Effector memory CD4-positive, alpha-beta T cell (primary cell): ENCODE data around the gene HMGCL.
"Not testable (repeated sequence)": the region's sequence is repeated elsewhere in the genome, so short reads cannot be mapped to it uniquely, and the experiment has no call there.

ENCODE experiments used
- DNase-seq, 3 donors: peaks; one replicate each; pipeline ENCODE4 v3.0.0-alpha.2; 2020
- H3K27ac ChIP-seq: 2 replicates; pipeline ENCODE4 v1.7.0; 2013; ENCODE audit warnings: mild to moderate bottlenecking, low read length, moderate library complexity; ENCODE audit not compliant: insufficient read depth, poor library complexity, severe bottlenecking
- H3K27me3 ChIP-seq: replicated peaks from 2 replicates; pipeline ENCODE4 v1.7.0; 2013; ENCODE audit warnings: mild to moderate bottlenecking, low read length; ENCODE audit not compliant: insufficient read depth, control insufficient read depth, poor library complexity, severe bottlenecking
- H3K36me3 ChIP-seq: 2 replicates; pipeline ENCODE4 v1.7.0; 2013; ENCODE audit warnings: mild to moderate bottlenecking, low read length, moderate library complexity; ENCODE audit not compliant: control insufficient read depth, insufficient read depth
- H3K4me1 ChIP-seq: 2 replicates; pipeline ENCODE4 v1.7.0; 2013; ENCODE audit warnings: low read length, mild to moderate bottlenecking; ENCODE audit not compliant: control insufficient read depth, insufficient read depth, poor library complexity, severe bottlenecking
- H3K4me3 ChIP-seq: 2 replicates; pipeline ENCODE4 v1.7.0; 2013; ENCODE audit warnings: low read length, low read depth, mild to moderate bottlenecking; ENCODE audit not compliant: insufficient read depth, poor library complexity, severe bottlenecking
- H3K9me3 ChIP-seq: 2 replicates; pipeline ENCODE4 v1.7.0; 2013; ENCODE audit warnings: mild to moderate bottlenecking, low read length, moderate library complexity; ENCODE audit not compliant: control insufficient read depth

HMGCL gene

DNA sequence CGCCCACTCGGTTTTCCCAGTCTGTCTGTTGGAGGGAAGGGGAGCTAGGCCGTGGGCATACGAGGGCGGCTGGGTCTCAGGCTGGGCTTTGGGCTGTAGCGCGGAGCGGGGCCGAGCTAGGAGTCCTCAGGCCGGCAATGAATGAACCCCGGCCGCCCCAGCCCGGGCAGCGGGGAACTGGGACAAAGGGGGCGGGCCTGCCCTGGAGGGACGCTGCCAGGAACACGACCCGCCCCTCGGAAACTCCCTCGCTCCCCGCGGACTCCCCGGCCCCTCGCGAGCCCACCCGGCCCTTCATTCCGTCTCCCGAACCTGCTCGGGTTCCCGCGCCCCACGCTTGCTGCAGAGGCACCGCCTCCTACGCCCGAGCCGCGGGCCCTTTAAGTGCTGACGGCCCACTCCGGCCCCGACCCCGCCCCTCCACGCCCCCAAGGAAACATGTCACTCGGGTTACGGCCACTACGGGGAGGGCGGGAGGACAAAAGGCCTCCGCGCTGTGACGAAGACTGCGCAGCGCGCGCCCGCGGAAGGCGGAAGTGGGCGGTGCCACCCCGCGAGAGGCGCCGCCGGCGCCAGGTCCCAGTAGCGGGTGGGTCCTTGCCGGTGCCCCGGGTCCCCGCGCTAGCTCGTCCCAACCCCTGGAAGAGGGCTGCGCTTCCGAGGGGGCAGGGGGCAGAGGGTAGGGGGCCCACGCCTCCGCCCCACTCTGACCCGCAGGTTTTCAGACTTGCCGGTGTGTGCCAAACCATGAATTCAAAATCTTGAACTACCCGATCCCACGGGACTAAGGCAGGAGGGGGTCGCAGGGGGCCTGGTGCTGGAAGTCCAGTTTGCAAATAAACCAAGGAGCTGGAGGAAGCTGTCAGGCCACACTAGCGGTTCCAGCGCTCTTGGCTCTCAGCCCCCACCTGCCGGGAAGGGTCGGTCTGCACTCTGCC is 24.6 kb downstream of the HMGCL start, which contains the start of gene GALE:
Gene GALE (minus strand): TSS at position 355 of the 938 bp plus-strand sequence. CDS start 1,747 bp downstream, outside the sequence.
- peaks cover 20% of the 10 kb centered on the region for H3K4me1 ChIP-seq
- peak within 1 kb of the TSS; percentile 92 for H3K4me3 ChIP-seq
- peak within 1 kb of the TSS; percentile 84 for H3K27ac ChIP-seq
- H3K36me3 ChIP-seq, result peaks cover 8% of the 10 kb centered on the region
- DNase-seq, result peak; percentile 95
- no peaks in the 10 kb centered on the region for H3K27me3 ChIP-seq
- no peaks in the 10 kb centered on the region for H3K9me3 ChIP-seq

DNA sequence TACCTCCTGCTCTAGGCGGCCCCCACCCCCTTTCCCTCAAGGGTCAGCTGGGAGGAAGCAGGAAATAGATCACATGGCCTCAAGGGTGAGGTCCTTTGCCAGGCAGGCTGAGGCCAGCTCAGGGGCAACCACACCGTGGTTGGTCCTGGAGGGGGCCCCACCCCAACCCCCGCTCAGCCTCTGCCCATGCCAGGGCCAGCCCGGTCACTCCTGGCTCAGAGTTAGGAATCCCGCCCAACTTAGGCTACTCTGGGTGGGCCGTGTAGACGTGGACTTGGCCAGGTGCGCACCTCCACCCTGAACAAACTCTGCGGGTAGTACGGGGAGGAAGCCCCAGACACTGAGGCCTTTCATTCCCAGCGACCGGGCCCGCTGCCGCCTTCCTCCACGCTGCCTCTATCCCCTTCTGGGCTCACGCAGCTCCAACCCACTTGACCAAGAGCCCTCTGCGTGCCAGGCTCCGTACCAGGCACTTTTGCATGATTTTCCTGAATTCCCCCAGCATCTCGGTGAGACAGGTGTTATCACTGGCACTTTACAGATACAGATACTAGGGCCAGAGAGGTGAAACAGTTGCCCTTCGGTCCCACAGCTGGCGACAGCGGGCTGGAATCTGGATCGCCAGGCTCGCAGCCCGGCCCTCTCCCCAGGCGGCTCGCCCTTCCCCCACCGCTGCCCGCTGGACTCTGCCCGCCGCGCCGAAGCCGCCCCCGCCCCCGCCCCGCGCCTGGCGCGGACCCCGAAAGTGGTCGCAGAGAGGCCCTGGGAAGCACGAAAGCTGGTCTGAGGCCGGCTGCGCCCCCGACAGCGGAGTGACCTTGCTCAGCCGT is 25.4 kb downstream of the HMGCL start:
- Histone ChIP-seq H3K36me3 (peaks cover 12% of the 10 kb centered on the region), H3K4me3 (peak overlapping the region; percentile 92), H3K27ac (peak overlapping the region; percentile 84), H3K27me3 (no peaks in the 10 kb centered on the region), H3K9me3 (no peaks in the 10 kb centered on the region), H3K4me1 (peaks cover 20% of the 10 kb centered on the region)
- no peak for DNase-seq

DNA sequence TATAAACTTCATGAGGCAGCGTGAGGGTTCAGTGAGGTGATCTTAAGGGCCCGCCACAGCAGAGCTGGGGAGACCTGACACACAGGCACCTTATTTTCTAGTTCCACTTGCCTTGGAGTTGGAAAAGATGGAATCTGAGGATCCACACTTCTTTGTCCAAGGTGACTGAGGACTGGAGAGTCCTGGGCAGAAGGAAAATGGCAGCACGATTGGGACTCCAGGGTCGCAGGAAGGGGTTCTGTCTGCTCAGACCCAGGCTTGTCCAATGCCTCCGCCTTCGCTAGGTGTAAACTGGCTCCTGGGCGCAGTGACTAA is 26.0 kb downstream of the HMGCL start:
- H3K4me3 ChIP-seq, result peak overlapping the region; percentile 92
- H3K36me3 ChIP-seq, result peaks cover 15% of the 10 kb centered on the region
- peak overlapping the region; percentile 84 for H3K27ac ChIP-seq

DNA sequence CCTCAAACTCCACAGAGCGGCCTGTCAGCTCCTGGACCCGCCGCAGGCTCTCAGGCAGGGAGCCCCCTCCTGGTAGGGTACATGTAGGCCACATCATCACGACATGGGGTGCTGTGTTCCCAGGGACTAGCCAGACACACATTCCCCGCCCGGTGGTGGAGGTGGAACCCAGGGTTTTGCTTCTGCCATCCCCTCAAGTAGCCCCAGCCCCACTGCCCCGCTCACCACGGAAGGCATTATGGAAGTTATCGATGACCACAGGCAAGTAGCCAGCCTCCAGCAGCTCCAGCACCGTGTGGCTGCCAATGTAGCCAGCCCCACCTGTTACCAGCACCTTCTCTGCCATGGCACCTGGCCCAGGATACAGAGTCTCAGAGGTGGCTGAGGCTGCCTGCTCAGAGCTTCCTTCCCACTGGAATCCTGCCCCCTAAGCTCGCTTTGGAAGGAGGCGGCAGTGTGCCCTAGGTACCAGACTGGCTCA is 26.5 kb downstream of the HMGCL start:
- peaks cover 20% of the 10 kb centered on the region for H3K4me1 ChIP-seq
- DNase-seq, result no peak
- peaks cover 17% of the 10 kb centered on the region for H3K36me3 ChIP-seq
- H3K27ac ChIP-seq, result no peak overlapping the region
- H3K9me3 ChIP-seq, result no peaks in the 10 kb centered on the region
- H3K4me3 ChIP-seq, result no peak overlapping the region
- no peaks in the 10 kb centered on the region for H3K27me3 ChIP-seq

More for the DNA sequence above, 26.0 kb downstream of the HMGCL start:
- Histone ChIP-seq H3K27me3 (no peaks in the 10 kb centered on the region), H3K4me1 (peaks cover 20% of the 10 kb centered on the region), H3K9me3 (no peaks in the 10 kb centered on the region)
- DNase-seq, result no peak

DNA sequence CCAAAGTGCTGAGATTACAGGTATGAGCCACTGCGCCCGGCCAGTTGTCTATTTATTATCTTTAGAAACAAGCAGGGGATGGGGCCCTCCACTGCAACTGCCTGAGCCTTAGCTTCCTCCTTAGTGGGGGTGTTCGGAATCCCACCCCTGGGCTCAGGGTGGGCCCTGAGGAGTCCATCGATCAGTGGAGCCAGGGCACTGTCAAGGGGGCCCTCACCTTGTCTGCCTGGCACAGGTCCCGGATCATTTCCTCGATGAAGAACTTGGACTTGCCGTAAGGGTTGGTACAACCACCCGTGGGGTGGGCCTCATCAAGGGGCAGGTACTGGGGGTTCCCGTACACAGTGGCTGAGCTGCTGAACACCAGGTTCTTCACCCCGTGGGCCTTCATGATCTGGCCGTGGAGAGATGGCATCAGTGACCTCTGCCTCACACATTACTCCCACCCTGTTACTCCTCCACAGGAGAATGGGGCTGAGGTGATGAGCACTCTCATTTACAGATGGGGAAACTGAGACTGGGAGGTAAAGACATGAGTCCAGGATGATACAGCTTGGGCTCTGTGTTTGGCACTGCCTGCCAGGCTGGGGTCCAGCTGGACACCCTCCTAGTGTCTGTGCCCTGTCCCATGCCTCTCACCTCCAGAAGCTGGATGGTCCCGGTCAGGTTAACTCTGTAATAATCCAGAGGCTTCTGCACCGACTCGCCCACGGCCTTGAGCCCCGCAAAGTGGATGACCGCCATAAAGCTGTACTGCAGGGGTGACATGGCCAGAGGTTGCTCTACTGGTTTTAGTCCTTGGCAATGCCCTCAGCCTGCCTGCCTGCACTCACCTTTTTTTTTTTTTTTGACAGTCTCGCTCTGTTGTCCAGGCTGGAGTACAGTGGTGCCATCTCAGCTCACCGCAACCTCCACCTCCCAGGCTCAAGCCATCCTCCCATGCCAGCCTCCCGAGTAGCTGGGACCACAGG is 27.5 kb downstream of the HMGCL start:
- Histone ChIP-seq H3K4me3 (no peak overlapping the region), H3K27me3 (no peaks in the 10 kb centered on the region), H3K9me3 (no peaks in the 10 kb centered on the region), H3K4me1 (peaks cover 20% of the 10 kb centered on the region), H3K36me3 (peaks cover 21% of the 10 kb centered on the region), H3K27ac (no peak overlapping the region)
- no peak for DNase-seq

DNA sequence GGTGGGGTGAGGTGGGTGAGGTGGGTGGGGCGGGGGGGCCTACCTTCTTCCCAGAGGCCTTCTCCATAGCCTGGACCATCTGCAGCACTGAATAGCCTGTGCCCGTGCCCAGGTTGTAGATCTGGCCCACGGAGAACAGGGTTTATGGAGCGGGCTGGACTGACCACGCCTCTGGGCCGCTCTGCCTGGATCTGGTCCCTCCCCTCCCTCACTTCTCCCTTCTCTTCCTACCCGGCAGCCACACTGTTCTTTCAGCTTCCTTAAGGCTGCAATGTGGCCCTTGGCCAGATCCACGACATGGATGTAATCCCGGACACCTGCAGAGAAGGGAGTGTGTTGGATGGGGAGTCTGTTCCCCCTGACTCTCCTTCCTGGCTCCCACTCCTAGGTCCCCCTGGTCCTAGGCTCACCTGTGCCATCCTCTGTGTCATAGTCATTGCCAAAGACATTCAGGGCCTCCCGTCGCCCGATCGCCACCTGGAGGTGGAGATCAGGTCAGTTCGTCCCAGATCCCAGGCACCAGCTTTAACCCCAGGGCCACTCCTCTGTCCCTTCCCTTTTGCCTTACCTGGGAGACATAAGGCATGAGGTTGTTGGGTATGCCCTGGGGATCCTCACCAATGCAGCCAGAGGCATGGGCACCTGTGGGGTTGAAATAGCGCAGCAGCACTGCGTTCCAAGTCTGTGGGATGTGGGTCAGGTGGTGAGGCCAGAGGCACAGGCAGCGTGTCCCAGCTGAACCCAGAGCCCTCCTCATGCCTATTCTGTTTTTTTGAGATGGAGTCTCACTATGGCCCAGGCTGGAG is 28.6 kb downstream of the HMGCL start:
- Histone ChIP-seq H3K4me3 (no peak overlapping the region), H3K27me3 (no peaks in the 10 kb centered on the region), H3K9me3 (no peaks in the 10 kb centered on the region), H3K27ac (no peak overlapping the region), H3K4me1 (peaks cover 28% of the 10 kb centered on the region), H3K36me3 (peaks cover 21% of the 10 kb centered on the region)
- DNase-seq, result no peak

DNA sequence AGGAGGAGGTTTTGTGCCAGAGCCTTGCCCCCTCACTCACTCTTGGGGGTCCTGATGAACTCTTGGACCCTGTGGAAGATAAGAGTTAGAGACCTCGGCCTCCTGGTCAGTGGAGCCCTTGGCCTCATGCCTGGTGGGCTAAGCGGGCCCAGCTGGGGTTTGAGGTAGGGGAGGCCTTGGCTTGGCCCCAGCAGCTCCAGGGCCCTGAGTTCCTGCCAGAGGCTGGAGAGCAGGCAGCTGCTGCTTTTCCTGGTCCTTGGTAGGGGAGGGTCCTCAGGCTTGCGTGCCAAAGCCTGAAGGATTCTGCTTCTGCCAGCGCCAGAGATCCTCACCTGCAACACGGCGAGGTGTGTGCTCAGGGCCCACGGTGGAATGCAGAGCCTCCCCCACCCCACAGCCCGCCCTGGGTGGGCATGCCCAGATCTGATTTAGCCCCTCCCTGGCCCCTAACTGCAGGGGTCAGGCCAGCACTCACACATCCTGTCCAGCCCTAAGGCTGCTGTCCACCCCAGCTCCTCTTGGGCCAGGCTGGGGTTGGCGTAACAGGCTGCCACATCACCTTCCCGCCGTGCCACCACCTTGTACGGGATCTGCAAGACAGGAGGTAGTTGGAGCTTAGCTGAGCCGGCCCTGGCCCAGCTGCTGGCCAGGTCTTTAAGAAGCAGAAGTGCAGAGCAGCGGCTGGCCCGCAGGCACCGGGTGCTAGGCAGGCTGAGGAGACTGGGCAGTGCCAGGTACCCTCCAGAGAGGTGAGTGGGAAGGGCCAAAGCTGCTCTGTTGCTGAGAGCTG is 29.4 kb downstream of the HMGCL start:
- peaks cover 21% of the 10 kb centered on the region for H3K36me3 ChIP-seq
- DNase-seq, result no peak
- H3K4me3 ChIP-seq, result no peak overlapping the region
- no peaks in the 10 kb centered on the region for H3K9me3 ChIP-seq
- no peak overlapping the region for H3K27ac ChIP-seq
- peaks cover 23% of the 10 kb centered on the region for H3K4me1 ChIP-seq
- no peaks in the 10 kb centered on the region for H3K27me3 ChIP-seq

DNA sequence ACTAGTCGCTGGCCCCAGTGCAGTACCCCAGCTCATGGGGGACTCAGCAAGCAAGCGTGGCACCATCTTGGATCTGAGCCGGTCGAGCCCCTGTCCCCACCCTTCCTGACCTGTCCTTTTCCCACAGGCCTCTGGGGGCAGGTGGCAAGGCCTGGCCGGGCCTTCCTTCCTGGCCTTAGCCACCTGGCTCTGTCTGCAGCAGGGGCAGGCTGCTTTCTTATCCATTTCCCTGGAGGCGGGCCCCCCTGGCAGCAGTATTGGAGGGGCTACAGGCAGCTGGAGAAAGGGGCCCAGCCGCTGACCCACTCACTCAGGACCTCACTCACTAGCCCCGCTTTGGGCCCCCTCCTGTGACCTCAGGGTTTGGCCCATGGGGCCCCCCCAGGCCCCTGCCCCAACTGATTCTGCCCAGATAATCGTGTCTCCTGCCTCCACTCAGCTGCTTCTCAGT is 30.5 kb downstream of the HMGCL start:
- Histone ChIP-seq H3K36me3 (peaks cover 21% of the 10 kb centered on the region), H3K4me1 (peaks cover 24% of the 10 kb centered on the region)
- H3K4me3 ChIP-seq, H3K27me3 ChIP-seq, H3K27ac ChIP-seq, DNase-seq, H3K9me3 ChIP-seq: not testable (repeated sequence)
